ENCODE results near the gene OTUB2. TPM values are rescaled to one million over a fixed set of nuclear protein-coding genes. Genes with fewer than 3 reads are reported as not detected.

OTUB2 gene
- total and polyA plus RNA-seq, 2 donors (not counting 3 experiments of a cell fraction or from before 2014, with no cell fraction given), result 0.70 to 1.6 TPM

DNA sequence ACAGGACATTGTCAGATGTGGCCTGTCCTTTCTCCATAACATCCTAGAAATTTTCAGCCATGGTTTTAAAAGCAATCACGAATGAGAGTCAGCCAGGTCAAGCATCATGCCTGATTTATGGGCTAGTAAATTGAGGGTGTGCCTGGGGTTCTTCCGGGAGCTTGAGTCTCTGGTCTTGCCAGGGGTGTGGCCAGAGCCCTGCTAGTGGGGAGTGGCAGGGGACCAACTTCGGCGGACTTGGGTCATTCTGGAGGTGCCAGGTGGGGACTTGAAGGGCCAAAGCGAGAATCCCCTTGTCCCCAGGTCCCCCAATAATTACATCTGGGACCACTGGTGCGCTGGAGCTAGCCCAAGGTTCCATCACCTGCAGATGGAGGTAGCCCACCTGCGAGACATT is 5.7 kb downstream of the OTUB2 start:
- CTCF ChIA-PET, result interaction anchor here (1.3 to 10.5 kb wide), 3 partner anchors 100 to 109 kb away, joined by 5 to 347 read pairs (median 7); no protein-coding TSS in a partner anchor
- Histone ChIP-seq H3K4me1 (ENCODE audit: control insufficient read depth, extremely low read depth, insufficient read depth, low read length) (peaks cover 10% of the 10 kb centered on the region), H3K4me2 (ENCODE audit: insufficient read depth, low read length) (no peak overlapping the region), H3K9me3 (replicated peaks; ENCODE audit: control insufficient read depth, insufficient read depth, low read length) (no peaks in the 10 kb centered on the region), H3K4me3 (replicated peaks in 1 of 3; ENCODE audit: insufficient read depth in 1 of 3, low read depth in 1 of 3, low read length in 3 of 3) (no peak overlapping the region), H3K9ac (replicated peaks; ENCODE audit: extremely low read depth, insufficient read depth, low read length) (no peak overlapping the region), H3K79me2 (ENCODE audit: control insufficient read depth, insufficient read depth, low read length) (no peaks in the 10 kb centered on the region), H3K27ac (ENCODE audit: insufficient read depth, low read depth, low read length) (no peak overlapping the region), H3K9me1 (replicated peaks; ENCODE audit: control insufficient read depth, extremely low read depth, insufficient read depth, low read length) (no peaks in the 10 kb centered on the region), H2AFZ (ENCODE audit: low read depth, low read length) (no peak overlapping the region), H3K27me3 (ENCODE audit: control insufficient read depth in 2 of 2, insufficient read depth in 2 of 2, low read length in 2 of 2) (no peaks in the 10 kb centered on the region), H3K36me3 (ENCODE audit: control insufficient read depth in 2 of 2, extremely low read depth in 1 of 2, insufficient read depth in 2 of 2, low read length in 2 of 2) (no peaks in the 10 kb centered on the region), H4K20me1 (replicated peaks; ENCODE audit: control insufficient read depth, extremely low read depth, insufficient read depth, low read length) (no peaks in the 10 kb centered on the region)
- no TSS peak for BruUV-seq (replicated peaks)
- intact Hi-C loops (cut with micrococcal nuclease), result no loop called here
- TF ChIP-seq POLR2A (IDR thresholded peaks at IDR 0.05; ENCODE audit: low read depth, low read length), result no peak
- TF ChIP-seq POLR2AphosphoS5 (IDR thresholded peaks at IDR 0.05; ENCODE audit: insufficient read depth, low read depth, low read length), result no peak
- TF ChIP-seq, protein P1, sequence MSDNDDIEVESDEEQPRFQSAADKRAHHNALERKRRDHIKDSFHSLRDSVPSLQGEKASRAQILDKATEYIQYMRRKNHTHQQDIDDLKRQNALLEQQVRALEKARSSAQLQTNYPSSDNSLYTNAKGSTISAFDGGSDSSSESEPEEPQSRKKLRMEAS (IDR thresholded peaks at IDR 0.05; ENCODE audit: insufficient read depth, insufficient read length), result no peak
- TF ChIP-seq FOS (IDR thresholded peaks at IDR 0.05; ENCODE audit: borderline replicate concordance, insufficient read depth, low read length), result no peak
- TF ChIP-seq, protein P2, sequence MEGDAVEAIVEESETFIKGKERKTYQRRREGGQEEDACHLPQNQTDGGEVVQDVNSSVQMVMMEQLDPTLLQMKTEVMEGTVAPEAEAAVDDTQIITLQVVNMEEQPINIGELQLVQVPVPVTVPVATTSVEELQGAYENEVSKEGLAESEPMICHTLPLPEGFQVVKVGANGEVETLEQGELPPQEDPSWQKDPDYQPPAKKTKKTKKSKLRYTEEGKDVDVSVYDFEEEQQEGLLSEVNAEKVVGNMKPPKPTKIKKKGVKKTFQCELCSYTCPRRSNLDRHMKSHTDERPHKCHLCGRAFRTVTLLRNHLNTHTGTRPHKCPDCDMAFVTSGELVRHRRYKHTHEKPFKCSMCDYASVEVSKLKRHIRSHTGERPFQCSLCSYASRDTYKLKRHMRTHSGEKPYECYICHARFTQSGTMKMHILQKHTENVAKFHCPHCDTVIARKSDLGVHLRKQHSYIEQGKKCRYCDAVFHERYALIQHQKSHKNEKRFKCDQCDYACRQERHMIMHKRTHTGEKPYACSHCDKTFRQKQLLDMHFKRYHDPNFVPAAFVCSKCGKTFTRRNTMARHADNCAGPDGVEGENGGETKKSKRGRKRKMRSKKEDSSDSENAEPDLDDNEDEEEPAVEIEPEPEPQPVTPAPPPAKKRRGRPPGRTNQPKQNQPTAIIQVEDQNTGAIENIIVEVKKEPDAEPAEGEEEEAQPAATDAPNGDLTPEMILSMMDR (IDR thresholded peaks at IDR 0.05; ENCODE audit: extremely low read depth in 1 of 2, insufficient read depth in 1 of 2, low read depth in 1 of 2, low read length in 2 of 2), result no peak
- no peak for TF ChIP-seq GATA2 (IDR thresholded peaks at IDR 0.05; ENCODE audit: insufficient read depth, insufficient read length, low read depth, low read length)
- TF ChIP-seq EZH2 (IDR thresholded peaks at IDR 0.05; ENCODE audit: borderline replicate concordance, low read depth, low read length, severe bottlenecking), result no peak
- no peak for TF ChIP-seq MYC (IDR thresholded peaks at IDR 0.05; ENCODE audit: low read depth, low read length)
- no peak for TF ChIP-seq JUN (IDR thresholded peaks at IDR 0.05; ENCODE audit: borderline replicate concordance, insufficient read depth, insufficient read length, low read depth)
- POLR2A ChIA-PET, result no interaction called here
- FAIRE-seq (no peak), DNase-seq (ENCODE audit: low read depth, low spot score) (no peak)
- dilution Hi-C loops (cut with MboI; ENCODE audit: extremely low pct_ligation_motif_present, low sequenced_read_pairs), result no loop called here
